HepG2 (cell line): ENCODE data around the gene HES3. TPM values are rescaled to one million over a fixed set of nuclear protein-coding genes. Genes with fewer than 3 reads are reported as not detected.

ENCODE experiments used
- ATAC-seq: fragments of 200-7000 bp; cut with Tn5 transposase; 3 replicates; pipeline ENCODE4 v1.9.1; 2020; ENCODE audit warnings: mild to moderate bottlenecking, moderate library complexity
- BruUV-seq: library from RNA; stranded (reverse); fragments of 400-500 nt; replicated peaks from 2 replicates; lab custom pipeline; 2021; lab: Mats Ljungman, UMichigan
- CTCF ChIA-PET: fragments of 300-600 bp; formaldehyde crosslinking; extraction: SDS; loops from one replicate; lab custom pipeline; 2021; ENCODE audit warnings: low total read pairs, inconsistent platforms, low intra/inter-chr PET ratio; lab: Yijun Ruan, JAX
- POLR2A ChIA-PET: fragments of 350-600 bp; sonication (Branson Sonifier 250); formaldehyde crosslinking; loops from one replicate; lab custom pipeline; 2020; ENCODE audit warnings: antibody characterized with exemption, inconsistent platforms; lab: Yijun Ruan, JAX
- DNase-seq: peaks from one replicate; pipeline ENCODE4 v3.0.0-alpha.2; 2015; ENCODE audit warnings: low spot score
- FAIRE-seq: peaks from 3 replicates; lab custom pipeline; 2011; peaks lifted over from hg19 to GRCh38; lab: Jason Lieb, UNC
- H2AFZ ChIP-seq: one replicate; pipeline ENCODE4 v1.6.1; 2011; ENCODE audit warnings: low read length, inconsistent platforms
- H3K27ac ChIP-seq: fragments of 300-600 bp; 3 replicates; pipeline ENCODE4 v1.8.0; 2011; ENCODE audit warnings: mixed run types, mild to moderate bottlenecking, mixed read lengths, low read length, inconsistent platforms; ENCODE audit not compliant: insufficient read depth; ENCODE audit errors: extremely low read length
- H3K27me3 ChIP-seq, 2 experiments: fragments of 200-600 bp in 1 of 2; 2 replicates in 1 of 2; 3 replicates in 1 of 2; pipeline versions ENCODE4 v1.6.0 to v1.8.0; 2011; ENCODE audit warnings: low read length in 2 of 2, mild to moderate bottlenecking in 2 of 2, moderate library complexity in 2 of 2, inconsistent platforms in 1 of 2; ENCODE audit not compliant: insufficient read depth in 2 of 2, control insufficient read depth in 1 of 2
- H3K36me3 ChIP-seq, 2 experiments: fragments of 200-600 bp in 1 of 2; replicated peaks in 1 of 2; 2 replicates in 1 of 2; 3 replicates in 1 of 2; pipeline versions ENCODE4 v1.5.1 to v1.8.0; 2011; ENCODE audit warnings: low read length in 2 of 2, inconsistent platforms in 1 of 2; ENCODE audit not compliant: insufficient read depth in 2 of 2, control insufficient read depth in 1 of 2
- H3K4me1 ChIP-seq: 2 replicates; pipeline ENCODE4 v1.5.1; 2012; ENCODE audit warnings: low read length, inconsistent platforms; ENCODE audit not compliant: insufficient read depth
- H3K4me2 ChIP-seq: 2 replicates; pipeline ENCODE4 v1.6.0; 2011; ENCODE audit warnings: low read depth, low read length, inconsistent platforms
- H3K4me3 ChIP-seq, 3 experiments: fragments of 200-600 bp in 1 of 3; sonication (generic), shearing (Covaris generic) in 1 of 3; replicated peaks in 1 of 3; 2 replicates each; pipeline ENCODE4 v1.5.1; 2011 to 2016; ENCODE audit warnings: low read length in 3 of 3, inconsistent platforms in 2 of 3, low read depth in 2 of 3, mild to moderate bottlenecking in 2 of 3, control low read depth in 1 of 3, mixed read lengths in 1 of 3; ENCODE audit not compliant: insufficient read depth in 1 of 3
- H3K79me2 ChIP-seq: one replicate; pipeline ENCODE4 v1.6.1; 2011; ENCODE audit warnings: low read length, inconsistent platforms; ENCODE audit not compliant: insufficient read depth
- H3K9ac ChIP-seq: 2 replicates; pipeline ENCODE4 v1.6.0; 2011; ENCODE audit warnings: mild to moderate bottlenecking, low read depth, low read length, inconsistent platforms; ENCODE audit not compliant: insufficient read depth
- H3K9me3 ChIP-seq: 2 replicates; pipeline ENCODE4 v1.5.1; 2012; ENCODE audit warnings: mild to moderate bottlenecking, low read length
- H4K20me1 ChIP-seq: 2 replicates; pipeline ENCODE4 v1.6.0; 2011; ENCODE audit warnings: inconsistent platforms, mild to moderate bottlenecking, low read length, moderate library complexity; ENCODE audit not compliant: insufficient read depth
- EP300 ChIP-seq, 3 experiments: sonication (generic) in 1 of 3; formaldehyde crosslinking in 1 of 3; IDR thresholded peaks; 2 replicates each; pipeline versions ENCODE4 v1.5.1 to v1.6.1; 2011 to 2020; ENCODE audit warnings: low read depth in 2 of 3, low read length in 2 of 3, borderline replicate concordance in 1 of 3, improper control_type of control experiment in 1 of 3, mild to moderate bottlenecking in 1 of 3, missing genetic modification reagents in 1 of 3, moderate library complexity in 1 of 3
- POLR2G ChIP-seq: fragments of 200-400 bp; formaldehyde crosslinking; IDR thresholded peaks from 2 replicates; pipeline ENCODE4 v1.6.1; 2018; ENCODE audit warnings: mild to moderate bottlenecking, low read depth, low read length, moderate library complexity
- RBM22 ChIP-seq: fragments of 200-400 bp; formaldehyde crosslinking; optimal IDR thresholded peaks from 2 replicates; pipeline ENCODE3; 2017; ENCODE audit warnings: mild to moderate bottlenecking, low read length, moderate library complexity
- ZMAT3 ChIP-seq: sonication (generic); formaldehyde crosslinking; conservative IDR thresholded peaks from 2 replicates; pipeline ENCODE4 v1.7.0; 2021; ENCODE audit warnings: missing genetic modification reagents
- ZNF142 ChIP-seq: sonication (generic); formaldehyde crosslinking; IDR thresholded peaks from 2 replicates; pipeline ENCODE4 v1.4.0; 2020; ENCODE audit warnings: missing genetic modification reagents
- ZNF160 ChIP-seq: sonication (generic); formaldehyde crosslinking; IDR thresholded peaks from 2 replicates; pipeline ENCODE4 v1.8.0; 2022; ENCODE audit warnings: mild to moderate bottlenecking, inconsistent platforms, missing genetic modification reagents
- ZNF18 ChIP-seq: sonication (generic); formaldehyde crosslinking; IDR thresholded peaks from 2 replicates; pipeline ENCODE4 v1.8.0; 2022; ENCODE audit warnings: mild to moderate bottlenecking, missing genetic modification reagents; ENCODE audit not compliant: insufficient replicate concordance
- ZNF292 ChIP-seq: sonication (generic); formaldehyde crosslinking; IDR thresholded peaks from 2 replicates; pipeline ENCODE4 v1.8.1; 2022; ENCODE audit warnings: mild to moderate bottlenecking, low read depth, missing genetic modification reagents, borderline replicate concordance
- ZNF704 ChIP-seq: sonication (generic); formaldehyde crosslinking; IDR thresholded peaks from 2 replicates; pipeline ENCODE4 v1.8.1; 2023; ENCODE audit warnings: mild to moderate bottlenecking, inconsistent platforms, moderate library complexity, missing genetic modification reagents, borderline replicate concordance
- WGBS: methylation state at CpG from one replicate; pipeline ENCODE4 v1.1.6; 2017; ENCODE audit warnings: low lambda C conversion rate; 5-methylcytosine and 5-hydroxymethylcytosine counted together
- in situ Hi-C: cut with HindIII; loops from 2 replicates; pipeline ENCODE4 v1.10.0; 2017; ENCODE audit warnings: low pct_unique_long_range_greater_than_20kb; ENCODE audit not compliant: extremely low pct_ligation_motif_present
- intact Hi-C: fragments of 100-400 bp; cut with micrococcal nuclease; formaldehyde crosslinking; loops from one replicate; pipeline ENCODE4 v1.10.0; 2022; ENCODE audit not compliant: unreplicated experiment
- polyA plus RNA-seq, 8 experiments: library from polyadenylated mRNA; depleted of rRNA in 3 of 8; stranded (reverse) in 7 of 8; unstranded in 1 of 8; fragments of >200 nt; fragmentation: Illumina TruSeq in 4 of 8; extraction: Trizol in 4 of 8; gene quantifications; 2 replicates each; pipeline versions ENCODE4 v1.2.1 to v1.2.3, GENCODE V29; 2011 to 2016; ENCODE audit warnings: low read depth in 4 of 8, missing spikeins in 1 of 8, mixed read lengths in 1 of 8; ENCODE audit not compliant: insufficient read depth in 1 of 8
- total RNA-seq, 5 experiments: library from RNA; depleted of rRNA; stranded (reverse); fragments of >200 nt; fragmentation: Illumina TruSeq; extraction: Trizol; gene quantifications; 2 replicates each; pipeline ENCODE4 v1.2.3, GENCODE V29; 2016; ENCODE audit warnings: low read depth in 1 of 5

HES3 gene
- total and polyA plus RNA-seq, 2 of the 13 experiments (the other 11 are each of a cell fraction or from before 2014, with no cell fraction given) = not detected

GRCh38 chr1:6288665-6289064 lies 44.7 kb downstream of the HES3 start:
- Histone ChIP-seq H3K79me2 (no peaks in the 10 kb centered on the region), H3K4me3 (no peak overlapping the region), H3K9ac (no peak overlapping the region), H2AFZ (no peak overlapping the region), H3K4me1 (no peaks in the 10 kb centered on the region), H4K20me1 (no peaks in the 10 kb centered on the region), H3K36me3 (peaks cover 4 to 33% of the 10 kb centered on the region in 2 experiments; a peak in 4 of 5 replicates), H3K27me3 (no peaks in the 10 kb centered on the region), H3K4me2 (no peak overlapping the region), H3K9me3 (no peaks in the 10 kb centered on the region), H3K27ac (no peak overlapping the region)
- WGBS = 95% methylated on average over 4 of the region's 10 CpGs
- intact Hi-C loops = no loop called here
- CTCF ChIA-PET = no interaction called here
- TF ChIP-seq POLR2G (no peak), ZMAT3 (CRISPR knock-in tag) (no peak), EP300 (IDR thresholded peaks at IDR 0.05; ENCODE audit: low read depth in 2 of 2, low read length in 2 of 2) (no peak), EP300 (CRISPR knock-in tag; IDR thresholded peaks at IDR 0.05; ENCODE audit: borderline replicate concordance) (no peak), ZNF160 (CRISPR knock-in tag) (no peak), ZNF292 (CRISPR knock-in tag) (no peak), RBM22 (peak; percentile 0), ZNF704 (no peak), ZNF18 (CRISPR knock-in tag) (no peak), ZNF142 (CRISPR knock-in tag) (no peak)
- POLR2A ChIA-PET = no interaction called here
- no peak for FAIRE-seq
- no peak for DNase-seq
- no peak for ATAC-seq
- in situ Hi-C loops = no loop called here
- no TSS peak for BruUV-seq
